Adrenal gland (tissue), 12 donors: ENCODE measurements around the gene TMEM18. TPM values are rescaled to one million over a fixed set of nuclear protein-coding genes. Genes with fewer than 3 reads are reported as not detected.

ENCODE experiments used
- DNase-seq, 7 donors: peaks; one replicate each; pipeline ENCODE4 v3.0.0-alpha.2; 2019 to 2020
- H3K27ac ChIP-seq, 5 donors: fragments of 200-600 bp; sonication (generic) in 4 of 5; 1 replicate in 3 of 5; 2 replicates in 2 of 5; pipeline versions ENCODE4 v1.5.1 to v1.8.0; 2016 to 2020; ENCODE audit warnings: mild to moderate bottlenecking in 1 of 5
- H3K27me3 ChIP-seq: fragments of 200-600 bp; 2 replicates; pipeline ENCODE4 v1.8.0; 2021
- H3K36me3 ChIP-seq, 2 donors: fragments of 200-600 bp; replicated peaks in 1 of 2; 1 replicate in 1 of 2; 2 replicates in 1 of 2; pipeline versions ENCODE4 v1.5.1 to v1.8.0; 2018 to 2022
- H3K4me1 ChIP-seq, 2 donors: fragments of 200-600 bp; replicated peaks in 1 of 2; 1 replicate in 1 of 2; 2 replicates in 1 of 2; pipeline versions ENCODE4 v1.5.1 to v1.8.0; 2018 to 2021
- H3K4me3 ChIP-seq, 4 donors: fragments of 200-600 bp; sonication (generic) in 3 of 4; one replicate each; pipeline ENCODE4 v1.5.1; 2016 to 2018
- H3K9me3 ChIP-seq, 3 donors: fragments of 200-600 bp; sonication (generic) in 1 of 3; replicated peaks in 1 of 3; 1 replicate in 2 of 3; 2 replicates in 1 of 3; pipeline versions ENCODE4 v1.5.1 to v1.8.0; 2016 to 2021
- CTCF ChIP-seq, 6 experiments: fragments of 450-650 bp in 4 of 6; fragments of 200-600 bp in 2 of 6; sonication (generic) in 1 of 6; IDR thresholded peaks; 1 replicate in 5 of 6; 2 replicates in 1 of 6; pipeline versions ENCODE4 v1.5.1 to v1.8.0; 2016 to 2021; ENCODE audit warnings: antibody characterized with exemption in 6 of 6, mild to moderate bottlenecking in 2 of 6, moderate library complexity in 1 of 6
- POLR2A ChIP-seq, 2 donors: fragments of 450-650 bp; IDR thresholded peaks; one replicate each; pipeline ENCODE4 v1.6.1; 2017; ENCODE audit warnings: antibody characterized with exemption in 2 of 2, mild to moderate bottlenecking in 2 of 2, moderate library complexity in 1 of 2
- WGBS, 4 donors: extraction: QIAGEN DNeasy Blood & Tissue Kit in 2 of 4; methylation state at CpG; one replicate each; pipeline versions ENCODE4 v1.1.5 to v1.1.7; 2013 to 2017; 5-methylcytosine and 5-hydroxymethylcytosine counted together
- intact Hi-C, 2 donors: fragments of 100-400 bp; cut with DNase I; formaldehyde crosslinking; loops; one replicate each; pipeline versions ENCODE4 v1.14.1 to v1.15.0; 2022 to 2023
- polyA plus RNA-seq, 3 donors: library from polyadenylated mRNA; stranded (reverse); fragments of 200-250 nt in 2 of 3; fragments of 350-450 nt in 1 of 3; fragmentation: Illumina TruSeq in 1 of 3; extraction: RNeasy Lipid Tissue Mini Kit (QIAGEN cat#74804) in 1 of 3; gene quantifications; one replicate each; pipeline ENCODE4 v1.2.3, GENCODE V29; 2013 to 2014
- total RNA-seq, 9 donors: library from RNA; depleted of rRNA in 4 of 9; stranded (reverse); fragments of >200 nt in 4 of 9; fragments of 120-200 nt in 1 of 9; fragmentation: NEBNext Ultra II Directional in 1 of 9; extraction: Animal tissue kit (Norgen Biotek cat#: 25700) in 1 of 9; gene quantifications; one replicate each; pipeline versions ENCODE4 v1.1.0 to v1.2.4, GENCODE V29; 2013 to 2023
- donor health status: healthy with polysubstance abuse.
- donor health status: Bipolar disorder and iron deficiency.
- donor health status: DM: yes; HTN: yes; CAD: no.
- donor health status: DM: no; HTN: no; CAD: no.
- donor health status: DM: no; HTN: no; CAD: no.
- donor health status: DM: yes; HTN: yes; CAD: no.

Gene TMEM18
- total and polyA plus RNA-seq, 12 donors, result 17.2 to 56.9 (median 31.9) TPM

GRCh38 chr2:675051-675450, 2.2 kb downstream of the TMEM18 start:
- intact Hi-C loops, result no loop called here

GRCh38 chr2:674321-674985, 2.8 kb downstream of the TMEM18 start:
- Histone ChIP-seq H3K9me3 (no peaks in the 10 kb centered on the region), H3K4me1 (peaks cover 4 to 31% of the 10 kb centered on the region in 2 donors), H3K27me3 (no peaks in the 10 kb centered on the region), H3K4me3 (no peak overlapping the region), H3K36me3 (peaks cover 0 to 22% of the 10 kb centered on the region in 2 donors), H3K27ac (peak overlapping the region in 2 of 5 donors; percentile 16 to 99)
- peak in 1 of 7 donors; percentile 48 for DNase-seq
- no peak for TF ChIP-seq POLR2A (IDR thresholded peaks at IDR 0.05)
- no peak for TF ChIP-seq CTCF (IDR thresholded peaks at IDR 0.05)
- WGBS, 4 donors, result 78 to 86% (median 78%) methylated on average over 9 of the region's 9 CpGs
- intact Hi-C loops, result no loop called here

More at GRCh38 chr2:675051-675450, 2.2 kb downstream of the TMEM18 start:
- TF ChIP-seq CTCF (IDR thresholded peaks at IDR 0.05) (no peak), POLR2A (IDR thresholded peaks at IDR 0.05) (no peak)
- peak in 1 of 7 donors; percentile 54 for DNase-seq
- Histone ChIP-seq H3K4me3 (no peak overlapping the region), H3K36me3 (peaks cover 0 to 17% of the 10 kb centered on the region in 2 donors), H3K4me1 (peaks cover 4 to 31% of the 10 kb centered on the region in 2 donors), H3K27ac (peak overlapping the region in 3 of 5 donors; percentile 99 to 100 (median 99)), H3K9me3 (no peaks in the 10 kb centered on the region), H3K27me3 (no peaks in the 10 kb centered on the region)
- WGBS, 4 donors, result 70 to 79% (median 74%) methylated on average over 4 of the region's 4 CpGs

GRCh38 chr2:673615-674320, 3.4 kb downstream of the TMEM18 start:
- Histone ChIP-seq H3K27ac (peak overlapping the region in 2 of 5 donors; percentile 16 to 99), H3K4me1 (peaks cover 4 to 31% of the 10 kb centered on the region in 2 donors), H3K9me3 (no peaks in the 10 kb centered on the region), H3K36me3 (peaks cover 0 to 29% of the 10 kb centered on the region in 2 donors), H3K27me3 (no peaks in the 10 kb centered on the region), H3K4me3 (no peak overlapping the region)
- intact Hi-C loops, result no loop called here
- TF ChIP-seq CTCF (IDR thresholded peaks at IDR 0.05) (no peak), POLR2A (IDR thresholded peaks at IDR 0.05) (no peak)
- 67 to 84% (median 74%) methylated on average over 7 of the region's 7 CpGs for WGBS, 4 donors
- no peak for DNase-seq

GRCh38 chr2:673016-673415, 4.2 kb downstream of the TMEM18 start:
- Histone ChIP-seq H3K27me3 (no peaks in the 10 kb centered on the region), H3K4me3 (no peak overlapping the region), H3K36me3 (peaks cover 0 to 37% of the 10 kb centered on the region in 2 donors), H3K9me3 (no peaks in the 10 kb centered on the region), H3K4me1 (peaks cover 4 to 31% of the 10 kb centered on the region in 2 donors), H3K27ac (no peak overlapping the region)
- TF ChIP-seq POLR2A (IDR thresholded peaks at IDR 0.05), result no peak
- no peak for TF ChIP-seq CTCF (IDR thresholded peaks at IDR 0.05)
- peak in 1 of 7 donors; percentile 53 for DNase-seq
- intact Hi-C loops, result no loop called here
- 50 to 67% (median 60%) methylated on average over 5 to 9 of the region's 9 CpGs for WGBS, 4 donors
